ENCODE results near the gene PLD6. TPM values are rescaled to one million over a fixed set of nuclear protein-coding genes. Genes with fewer than 3 reads are reported as not detected.

PLD6 gene
- total and polyA plus RNA-seq, 2 experiments from 2014 or later: 0.63 to 0.97 TPM

GRCh38 chr17:17204041-17204591 is 2.0 kb downstream of the PLD6 start:
- no peaks in the 10 kb centered on the region for H3K9me3 ChIP-seq (ENCODE audit: low read depth)
- no peaks in the 10 kb centered on the region for H3K27me3 ChIP-seq
- WGBS (ENCODE audit: low lambda C conversion rate, missing lambda C conversion rate): 88% methylated on average over 15 of the region's 15 CpGs
- no peak overlapping the region for H3K4me3 ChIP-seq
- H3K27ac ChIP-seq: no peak overlapping the region
- no peak for DNase-seq (ENCODE audit: low spot score)
- no peaks in the 10 kb centered on the region for H4K20me1 ChIP-seq (ENCODE audit: insufficient read depth, poor library complexity, severe bottlenecking)
- H3K79me2 ChIP-seq: no peaks in the 10 kb centered on the region
- H2AFZ ChIP-seq: no peak overlapping the region
- no peaks in the 10 kb centered on the region for H3K4me1 ChIP-seq (ENCODE audit: insufficient read depth)
- H3K36me3 ChIP-seq (replicated peaks; ENCODE audit: insufficient read depth, low read depth): no peaks in the 10 kb centered on the region
- TF ChIP-seq CTCF (IDR thresholded peaks at IDR 0.05; ENCODE audit: poor library complexity) (no peak), EZH2phosphoT487 (IDR thresholded peaks at IDR 0.05; ENCODE audit: low read depth, severe bottlenecking, unreplicated experiment) (no peak), EZH2 (IDR thresholded peaks at IDR 0.05; ENCODE audit: borderline replicate concordance) (no peak)
- H3K9me2 ChIP-seq (replicated peaks; ENCODE audit: insufficient read depth): no peaks in the 10 kb centered on the region
- no peak overlapping the region for H3K4me2 ChIP-seq

GRCh38 chr17:17203173-17203730 is 2.9 kb downstream of the PLD6 start:
- Histone ChIP-seq H4K20me1 (ENCODE audit: insufficient read depth, poor library complexity, severe bottlenecking) (no peaks in the 10 kb centered on the region), H3K4me3 (no peak overlapping the region), H3K36me3 (replicated peaks; ENCODE audit: insufficient read depth, low read depth) (no peaks in the 10 kb centered on the region), H2AFZ (no peak overlapping the region), H3K27ac (no peak overlapping the region), H3K9me3 (ENCODE audit: low read depth) (no peaks in the 10 kb centered on the region), H3K4me2 (no peak overlapping the region), H3K27me3 (no peaks in the 10 kb centered on the region), H3K9me2 (replicated peaks; ENCODE audit: insufficient read depth) (no peaks in the 10 kb centered on the region), H3K4me1 (ENCODE audit: insufficient read depth) (no peaks in the 10 kb centered on the region), H3K79me2 (no peaks in the 10 kb centered on the region)
- TF ChIP-seq EZH2phosphoT487 (IDR thresholded peaks at IDR 0.05; ENCODE audit: low read depth, severe bottlenecking, unreplicated experiment): no peak
- no peak for TF ChIP-seq EZH2 (IDR thresholded peaks at IDR 0.05; ENCODE audit: borderline replicate concordance)
- no peak for TF ChIP-seq CTCF (IDR thresholded peaks at IDR 0.05; ENCODE audit: poor library complexity)
- DNase-seq (ENCODE audit: low spot score): no peak
- 91% methylated on average over 15 of the region's 15 CpGs for WGBS (ENCODE audit: low lambda C conversion rate, missing lambda C conversion rate)

- no peak for DNase-seq (ENCODE audit: low spot score)
- H3K27me3 ChIP-seq: no peaks in the 10 kb centered on the region
- H3K9me2 ChIP-seq (replicated peaks; ENCODE audit: insufficient read depth): no peaks in the 10 kb centered on the region
- H3K27ac ChIP-seq: no peak overlapping the region
- no peak overlapping the region for H3K4me2 ChIP-seq
- WGBS (ENCODE audit: low lambda C conversion rate, missing lambda C conversion rate): 88% methylated on average over 8 of the region's 8 CpGs
- H3K9me3 ChIP-seq (ENCODE audit: low read depth): no peaks in the 10 kb centered on the region
- no peak overlapping the region for H3K4me3 ChIP-seq
- H3K4me1 ChIP-seq (ENCODE audit: insufficient read depth): no peaks in the 10 kb centered on the region
- no peak overlapping the region for H2AFZ ChIP-seq
- H3K36me3 ChIP-seq (replicated peaks; ENCODE audit: insufficient read depth, low read depth): no peaks in the 10 kb centered on the region
- H4K20me1 ChIP-seq (ENCODE audit: insufficient read depth, poor library complexity, severe bottlenecking): no peaks in the 10 kb centered on the region
- TF ChIP-seq EZH2 (IDR thresholded peaks at IDR 0.05; ENCODE audit: borderline replicate concordance) (no peak), EZH2phosphoT487 (IDR thresholded peaks at IDR 0.05; ENCODE audit: low read depth, severe bottlenecking, unreplicated experiment) (no peak), CTCF (IDR thresholded peaks at IDR 0.05; ENCODE audit: poor library complexity) (no peak)
- no peaks in the 10 kb centered on the region for H3K79me2 ChIP-seq
Observed at GRCh38 chr17:17201907-17202306, 4.2 kb downstream of the PLD6 start.
